Keratinocyte (primary cell): ENCODE measurements around the gene C20orf204.

ENCODE experiments used
- EZH2 ChIP-seq: IDR thresholded peaks from one replicate; pipeline ENCODE4 v1.6.1; 2012; ENCODE audit warnings: inconsistent platforms, mild to moderate bottlenecking, low read length, moderate library complexity
- TF ChIP-seq, protein P1 (sequence below), 3 experiments: IDR thresholded peaks in 1 of 3; conservative IDR thresholded peaks in 1 of 3; optimal IDR thresholded peaks in 1 of 3; 2 replicates in 2 of 3; 3 replicates in 1 of 3; pipeline versions ENCODE3 to v1.5.1; 2011; ENCODE audit warnings: low read length in 3 of 3, mild to moderate bottlenecking in 3 of 3, moderate library complexity in 2 of 3, control low read depth in 1 of 3, inconsistent platforms in 1 of 3; ENCODE audit not compliant: insufficient read depth in 2 of 3; ENCODE audit errors: extremely low read depth in 1 of 3

DNA sequence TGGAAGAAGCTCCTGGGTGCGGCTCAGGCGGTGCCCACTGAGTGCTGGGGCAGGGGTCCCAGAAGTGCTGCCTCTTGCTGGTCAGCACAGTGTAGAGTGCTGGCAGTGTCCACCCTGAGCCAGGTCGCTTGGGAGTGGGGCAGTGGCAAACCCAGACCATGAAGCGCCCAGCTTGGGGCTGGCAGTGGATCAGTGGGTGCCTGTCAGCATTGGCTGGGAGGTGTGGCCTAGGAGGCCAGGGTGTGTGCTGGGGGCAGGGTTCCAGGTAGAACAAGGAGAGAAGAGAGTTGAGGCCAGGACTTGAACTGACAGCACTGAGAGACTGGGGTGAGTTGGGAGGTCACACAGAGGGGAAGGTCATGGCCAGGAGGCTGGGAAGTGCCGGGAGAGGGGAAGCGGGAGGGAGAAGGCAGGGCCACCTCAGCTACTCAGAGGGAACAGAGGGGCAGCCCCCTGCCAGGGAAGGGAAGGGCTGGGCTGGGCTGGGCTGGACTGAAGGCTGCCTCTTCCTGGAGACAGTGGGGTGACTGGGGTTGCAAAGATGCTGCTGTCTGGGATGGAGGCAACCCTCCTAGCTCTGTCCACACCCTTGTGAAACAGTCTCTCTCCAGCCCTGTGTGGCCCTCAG lies 31.1 kb downstream of the C20orf204 start:
- no peak for TF ChIP-seq EZH2
- TF ChIP-seq, protein P1, sequence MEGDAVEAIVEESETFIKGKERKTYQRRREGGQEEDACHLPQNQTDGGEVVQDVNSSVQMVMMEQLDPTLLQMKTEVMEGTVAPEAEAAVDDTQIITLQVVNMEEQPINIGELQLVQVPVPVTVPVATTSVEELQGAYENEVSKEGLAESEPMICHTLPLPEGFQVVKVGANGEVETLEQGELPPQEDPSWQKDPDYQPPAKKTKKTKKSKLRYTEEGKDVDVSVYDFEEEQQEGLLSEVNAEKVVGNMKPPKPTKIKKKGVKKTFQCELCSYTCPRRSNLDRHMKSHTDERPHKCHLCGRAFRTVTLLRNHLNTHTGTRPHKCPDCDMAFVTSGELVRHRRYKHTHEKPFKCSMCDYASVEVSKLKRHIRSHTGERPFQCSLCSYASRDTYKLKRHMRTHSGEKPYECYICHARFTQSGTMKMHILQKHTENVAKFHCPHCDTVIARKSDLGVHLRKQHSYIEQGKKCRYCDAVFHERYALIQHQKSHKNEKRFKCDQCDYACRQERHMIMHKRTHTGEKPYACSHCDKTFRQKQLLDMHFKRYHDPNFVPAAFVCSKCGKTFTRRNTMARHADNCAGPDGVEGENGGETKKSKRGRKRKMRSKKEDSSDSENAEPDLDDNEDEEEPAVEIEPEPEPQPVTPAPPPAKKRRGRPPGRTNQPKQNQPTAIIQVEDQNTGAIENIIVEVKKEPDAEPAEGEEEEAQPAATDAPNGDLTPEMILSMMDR (optimal IDR thresholded peaks at IDR 0.05 in 1 of 3, IDR thresholded peaks at IDR 0.05 in 1 of 3, conservative IDR thresholded peaks at IDR 0.05 in 1 of 3; ENCODE audit: extremely low read depth in 1 of 3, insufficient read depth in 2 of 3, low read length in 3 of 3): no peak
